Kasumi-1 (cell line): ENCODE data around the gene MLF2.
A peak's percentile ranks its signal among the peaks of the same experiment; 100 is the strongest.
"Not testable (repeated sequence)": the region's sequence is repeated elsewhere in the genome, so short reads cannot be mapped to it uniquely, and the experiment has no call there.

Experiments used
- DNase-seq, 2 experiments: peaks; one replicate each; lab custom pipeline; 2025; lab: John Stamatoyannopoulos, UW

Gene MLF2

DNA sequence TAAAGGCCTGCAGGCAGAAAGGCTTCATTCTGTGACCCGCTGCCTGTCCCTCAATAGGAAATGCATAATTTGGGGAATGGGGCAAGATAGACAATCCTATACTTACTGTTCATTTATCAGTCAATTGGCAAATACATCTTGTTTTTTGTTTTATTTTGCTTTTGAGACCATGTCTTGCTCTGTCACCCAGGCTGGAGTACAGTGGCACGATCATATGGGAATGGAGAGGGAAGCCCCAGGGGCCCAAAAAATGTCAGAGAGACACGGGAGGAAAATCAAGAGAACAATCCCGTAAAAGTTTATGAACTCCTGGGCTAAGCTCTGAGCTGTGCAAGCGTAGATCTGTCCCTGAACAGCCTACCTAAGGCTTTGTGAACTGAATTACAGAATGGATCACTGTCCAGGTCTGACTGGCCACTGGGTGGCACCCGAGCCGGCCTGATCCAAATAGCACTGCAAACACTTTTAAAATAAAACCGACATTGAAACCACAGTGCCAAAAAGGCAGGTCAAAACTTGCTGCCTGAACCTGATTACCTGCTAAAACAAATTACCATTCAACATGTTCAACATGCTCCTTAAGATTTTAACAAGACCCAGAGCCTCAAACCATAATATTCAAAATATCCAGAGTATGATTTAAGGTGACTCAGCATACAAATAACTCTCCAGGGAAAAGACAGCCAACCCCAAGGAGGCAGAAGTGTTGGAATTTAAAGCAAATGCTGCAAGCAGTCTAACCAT, 17.3 kb downstream of the MLF2 start:
- peak in 1 of 2 experiments; percentile 8 for DNase-seq

DNA sequence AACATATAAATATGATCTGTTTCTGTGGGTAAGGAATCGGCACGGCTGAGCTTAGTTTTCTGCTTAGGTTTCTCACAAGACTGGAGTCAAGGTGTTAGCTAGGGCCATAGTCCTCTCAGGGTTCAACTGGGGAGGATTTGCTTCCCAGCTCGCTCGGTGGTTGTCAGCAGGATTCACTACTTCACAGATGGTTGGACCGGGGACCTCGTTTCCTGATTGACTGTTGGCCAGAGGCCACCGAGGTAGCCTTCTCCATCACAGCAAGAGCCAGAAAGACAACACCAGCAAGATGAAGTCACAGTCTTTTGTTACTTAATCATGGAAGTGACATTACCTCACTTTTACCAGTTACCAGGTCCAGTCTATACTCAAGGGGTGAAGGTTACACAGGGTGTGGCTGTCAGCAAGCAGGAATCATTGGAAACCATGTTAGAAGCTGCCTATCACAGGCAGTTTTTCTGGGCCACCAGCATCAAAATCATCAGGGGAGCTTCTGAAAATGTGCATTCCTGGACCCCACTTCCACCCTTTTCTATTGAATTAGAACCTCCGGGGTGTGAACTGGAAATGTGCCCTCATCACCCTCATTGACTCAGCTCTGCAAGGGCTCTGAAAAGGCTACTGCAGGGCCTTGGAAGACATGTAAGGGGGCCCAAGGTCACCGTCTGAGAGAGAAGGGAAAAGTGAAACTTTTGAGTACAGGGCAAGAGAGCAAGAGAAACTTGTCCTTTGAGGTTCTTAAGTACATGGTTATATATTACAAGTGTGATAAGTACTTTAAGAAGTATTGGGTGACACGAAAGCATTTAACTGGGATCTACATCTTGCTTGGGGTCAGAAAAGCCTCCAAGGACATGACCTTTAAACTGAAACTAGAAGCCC, 18.2 kb downstream of the MLF2 start:
- DNase-seq = no peak

DNA sequence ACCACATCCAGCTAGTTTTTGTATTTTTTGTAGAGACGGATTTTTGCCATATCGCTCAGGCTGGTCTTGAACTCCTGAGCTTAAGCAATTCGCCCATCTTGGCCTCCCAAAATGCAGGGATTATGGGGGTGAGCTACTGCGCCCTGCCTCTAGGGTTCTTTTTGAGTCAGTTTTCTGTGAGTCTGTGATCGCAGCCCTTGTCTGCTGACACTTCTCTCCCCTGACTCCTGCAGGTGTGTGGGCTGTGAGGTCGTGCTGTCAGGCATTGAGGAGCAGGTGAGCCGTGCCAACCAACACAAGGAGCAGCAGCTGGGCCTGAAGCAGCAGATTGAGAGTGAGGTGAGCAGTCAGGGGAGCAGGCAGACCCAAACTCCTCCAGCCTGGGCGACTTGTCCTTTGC, 22.8 kb downstream of the MLF2 start:
- no peak for DNase-seq

DNA sequence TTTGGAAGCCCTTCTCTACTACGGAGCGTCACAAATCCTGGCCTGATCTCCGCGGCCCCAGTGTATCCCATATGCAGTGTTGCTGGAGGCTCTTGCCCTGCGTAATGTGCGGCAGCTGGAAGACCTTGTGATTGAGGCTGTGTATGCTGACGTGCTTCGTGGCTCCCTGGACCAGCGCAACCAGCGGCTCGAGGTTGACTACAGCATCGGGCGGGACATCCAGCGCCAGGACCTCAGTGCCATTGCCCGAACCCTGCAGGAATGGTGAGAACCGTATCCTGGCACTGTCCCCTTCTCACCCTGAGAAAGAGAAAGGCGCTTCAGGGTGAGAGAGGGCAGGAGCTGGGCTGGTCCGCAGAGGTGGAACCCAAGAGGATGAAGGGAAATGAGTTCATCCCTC, 23.8 kb downstream of the MLF2 start:
- DNase-seq = no peak

DNA sequence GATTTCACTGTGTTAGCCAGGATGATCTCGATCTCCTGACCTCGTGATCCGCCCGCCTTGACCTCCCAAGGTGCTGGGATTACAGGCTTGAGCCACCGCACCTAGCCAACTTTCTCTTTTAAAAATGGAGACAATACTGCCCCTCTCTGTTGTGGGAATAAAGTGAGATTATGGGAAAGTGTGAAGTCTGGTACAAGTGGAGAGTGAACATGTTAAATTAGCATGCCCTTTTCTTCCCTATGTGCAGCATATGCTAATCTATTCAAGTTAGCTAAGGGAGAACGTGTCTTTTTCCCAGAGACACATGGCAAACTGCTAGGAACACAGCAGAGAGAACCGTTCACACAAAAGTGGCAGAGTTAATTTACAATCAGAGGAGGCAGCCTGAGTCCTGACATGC, 27.6 kb downstream of the MLF2 start:
- DNase-seq = no peak

DNA sequence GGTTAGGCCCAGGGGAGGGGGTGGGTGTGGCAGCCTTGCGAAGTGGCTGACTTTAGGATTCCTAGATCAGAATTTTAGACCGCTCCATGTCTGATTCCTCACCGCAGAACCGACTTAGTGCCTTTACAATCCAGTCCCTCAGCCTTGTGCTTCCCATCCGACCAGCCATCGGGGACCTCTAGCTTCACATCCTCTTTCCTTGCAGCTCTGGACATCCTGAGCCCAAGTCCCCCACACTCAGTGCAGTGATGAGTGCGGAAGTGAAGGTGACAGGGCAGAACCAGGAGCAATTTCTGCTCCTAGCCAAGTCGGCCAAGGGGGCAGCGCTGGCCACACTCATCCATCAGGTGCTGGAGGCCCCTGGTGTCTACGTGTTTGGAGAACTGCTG, 28.5 kb downstream of the MLF2 start:
- peak in 1 of 2 experiments; percentile 36 for DNase-seq

DNA sequence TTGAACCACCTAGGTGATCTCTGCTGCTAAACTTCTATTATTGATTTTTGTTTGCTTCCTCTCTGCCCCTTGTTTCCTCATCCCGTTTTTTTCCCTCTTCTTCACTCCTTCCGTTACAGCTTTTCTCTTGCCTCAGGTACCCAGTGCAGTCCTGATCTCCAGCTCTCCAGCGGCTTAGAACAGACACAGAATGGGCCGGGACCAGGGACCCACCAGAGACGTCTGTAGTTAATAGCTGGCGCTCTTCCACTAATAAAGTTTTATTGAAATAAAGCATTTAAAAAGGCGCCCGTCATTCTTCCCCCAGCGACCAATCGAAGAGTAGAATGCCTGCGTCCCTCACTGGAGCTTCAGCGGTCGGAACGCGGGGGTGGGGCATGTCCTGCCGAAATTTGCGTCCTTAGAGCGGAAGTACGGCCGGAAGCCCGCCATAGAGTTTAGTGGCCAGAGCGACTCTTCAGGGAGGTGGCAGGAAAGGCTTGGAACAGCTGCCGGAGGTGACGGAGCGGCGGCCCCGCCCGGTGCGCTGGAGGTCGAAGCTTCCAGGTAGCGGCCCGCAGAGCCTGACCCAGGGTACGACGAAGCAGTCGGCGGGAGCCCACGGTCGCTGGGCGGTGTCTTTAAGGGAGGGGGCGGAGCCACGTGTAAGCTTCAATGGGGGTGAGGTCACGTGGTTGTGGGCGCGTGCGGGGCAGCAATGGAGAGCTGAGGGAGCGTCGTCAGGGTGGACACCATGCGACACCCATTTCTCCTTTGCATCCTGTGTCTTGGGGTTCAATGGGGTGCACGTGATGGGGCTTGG, 29.1 kb downstream of the MLF2 start, which contains the start of gene COPS7A:
COPS7A (plus strand) TSS at position 440 of the 802 bp plus-strand sequence. CDS start 611 bp downstream, outside the sequence.
- peak; percentile 93 to 95 for DNase-seq

DNA sequence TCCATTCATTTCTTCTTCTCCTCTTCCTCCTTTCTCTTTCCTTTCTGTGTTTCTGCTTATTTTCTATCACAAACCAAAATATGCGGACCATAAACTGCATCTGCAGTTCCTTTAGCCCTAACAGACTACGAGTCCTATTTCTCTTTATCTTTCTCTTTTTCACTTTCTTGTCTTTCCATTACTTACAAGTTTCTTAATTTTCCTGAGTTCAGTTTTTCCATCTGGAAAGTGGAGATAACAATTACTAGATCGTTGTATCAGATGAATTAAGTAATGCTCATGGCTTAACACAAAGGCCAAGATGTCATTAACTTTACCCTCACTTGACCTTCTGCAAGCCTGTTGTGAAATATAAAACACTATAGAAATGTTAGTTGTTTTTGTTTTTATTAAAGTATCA, 30.1 kb downstream of the MLF2 start:
- no peak for DNase-seq

DNA sequence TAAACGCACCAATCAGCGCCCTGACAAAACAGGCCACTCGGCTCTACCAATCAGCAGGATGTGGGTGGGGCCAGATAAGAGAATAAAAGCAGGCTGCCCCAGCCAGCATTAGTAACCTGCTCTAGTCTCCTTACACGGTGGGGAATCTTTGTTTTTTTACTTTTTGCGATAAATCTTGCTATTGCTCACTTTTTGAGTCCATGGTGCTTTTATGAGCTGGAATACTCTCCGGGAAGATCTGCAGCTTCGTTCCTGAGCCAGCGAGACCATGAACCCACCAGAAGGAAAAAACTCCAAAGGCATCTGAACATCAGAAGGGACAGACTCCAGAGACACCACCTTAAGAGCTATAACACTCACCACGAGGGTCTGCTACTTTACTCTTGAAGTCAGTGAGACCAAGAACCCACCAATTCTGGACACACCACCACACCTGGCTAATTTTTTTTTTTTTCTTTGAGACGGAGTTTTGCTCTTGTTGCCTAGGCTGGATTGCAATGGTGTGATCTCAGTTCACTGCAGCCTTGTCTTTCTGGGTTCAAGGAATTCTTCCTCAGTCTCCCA, 36.0 kb downstream of the MLF2 start:
- no peak for DNase-seq

DNA sequence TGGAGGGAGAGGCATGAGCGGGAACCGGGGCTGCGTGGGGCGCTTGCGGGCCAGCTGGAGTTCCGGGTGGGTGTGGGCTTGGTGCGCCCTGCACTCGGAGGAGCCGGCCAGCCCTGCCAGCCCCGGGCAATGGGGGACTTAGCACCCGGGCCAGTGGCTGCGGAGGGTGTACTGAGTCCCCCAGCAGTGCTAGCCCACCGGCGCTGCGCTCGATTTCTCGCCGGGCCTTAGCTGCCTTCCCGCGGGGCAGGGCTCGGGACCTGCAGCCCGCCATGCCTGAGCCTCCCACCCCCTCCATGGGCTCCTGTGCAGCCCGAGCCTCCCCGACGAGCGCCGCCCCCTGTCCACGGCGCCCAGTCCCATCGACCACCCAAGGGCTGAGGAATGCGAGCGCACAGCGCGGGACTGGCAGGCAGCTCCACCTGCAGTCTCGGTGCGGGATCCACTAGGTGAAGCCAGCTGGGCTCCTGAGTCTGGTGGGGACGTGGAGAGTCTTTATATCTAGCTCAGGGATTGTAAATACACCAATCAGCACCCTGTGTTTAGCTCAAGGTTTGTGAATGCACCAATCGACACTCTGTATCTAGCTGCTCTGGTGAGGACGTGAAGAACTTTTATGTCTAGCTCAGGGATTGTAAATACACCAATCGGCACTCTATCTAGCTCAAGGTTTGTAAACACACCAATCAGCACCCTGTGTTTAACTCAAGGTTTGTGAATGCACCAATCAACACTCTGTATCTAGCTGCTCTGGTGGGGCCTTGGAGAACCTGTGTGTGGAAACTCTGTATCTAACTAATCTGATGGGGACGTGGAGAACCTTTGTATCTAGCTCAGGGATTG, 36.7 kb downstream of the MLF2 start:
- not testable (repeated sequence) for DNase-seq

DNA sequence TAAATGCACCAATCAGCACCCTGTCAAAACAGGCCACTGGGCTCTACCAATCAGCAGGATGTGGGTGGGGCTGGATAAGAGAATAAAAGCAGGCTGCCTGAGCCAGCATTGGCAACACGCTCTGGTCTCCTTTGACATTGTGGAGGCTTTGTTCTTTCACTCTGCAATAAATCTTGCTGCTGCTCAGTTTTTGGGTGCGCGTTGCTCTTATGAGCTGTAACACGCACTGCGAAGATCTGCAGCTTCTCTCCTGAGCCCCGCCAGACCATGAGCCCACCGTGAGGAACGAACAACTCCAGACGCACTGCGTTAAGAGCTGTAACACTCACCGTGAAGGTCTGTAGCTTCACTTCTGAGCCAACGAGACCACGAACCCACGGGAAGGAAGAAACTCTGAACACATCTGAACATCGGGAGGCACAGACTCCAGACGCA, 44.0 kb downstream of the MLF2 start:
- no peak for DNase-seq

DNA sequence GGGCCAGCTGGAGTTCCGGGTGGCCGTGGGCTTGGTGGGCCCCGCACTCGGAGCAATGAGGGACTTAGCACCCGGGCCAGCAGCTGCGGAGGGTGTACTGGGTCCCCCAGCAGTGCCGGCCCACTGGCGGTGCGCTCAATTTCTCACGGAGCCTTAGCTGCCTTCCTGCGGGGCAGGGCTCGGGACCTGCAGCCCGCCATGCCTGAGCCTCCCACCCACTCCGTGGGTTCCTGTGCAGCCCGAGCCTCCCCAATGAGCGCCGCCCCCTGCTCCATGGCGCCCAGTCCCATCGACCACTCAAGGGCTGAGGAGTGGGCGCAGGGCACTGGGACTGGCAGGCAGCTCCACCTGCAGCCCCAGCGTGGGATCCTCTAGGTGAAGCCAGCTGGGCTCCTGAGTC, 44.6 kb downstream of the MLF2 start:
- not testable (repeated sequence) for DNase-seq

DNA sequence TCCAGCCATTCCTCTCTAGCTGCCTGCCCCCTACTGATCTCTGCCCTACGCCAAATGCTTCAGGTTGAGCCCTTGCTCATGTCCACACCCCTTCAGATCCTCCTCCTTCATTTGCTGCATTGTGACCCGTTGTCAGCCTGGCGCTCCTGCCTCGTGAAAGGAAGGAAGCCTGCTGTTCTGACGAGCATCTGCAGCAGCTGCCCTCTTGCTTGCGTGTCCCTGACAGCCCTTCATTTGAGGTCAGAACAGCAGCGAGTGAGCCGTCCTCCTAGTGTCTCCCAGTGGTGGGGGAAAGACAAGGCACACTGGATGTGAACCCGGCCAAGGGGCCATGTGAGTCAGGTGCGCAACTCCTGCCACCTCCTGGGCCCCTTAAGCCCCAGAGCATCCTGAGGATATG, 49.3 kb downstream of the MLF2 start:
- no peak for DNase-seq

DNA sequence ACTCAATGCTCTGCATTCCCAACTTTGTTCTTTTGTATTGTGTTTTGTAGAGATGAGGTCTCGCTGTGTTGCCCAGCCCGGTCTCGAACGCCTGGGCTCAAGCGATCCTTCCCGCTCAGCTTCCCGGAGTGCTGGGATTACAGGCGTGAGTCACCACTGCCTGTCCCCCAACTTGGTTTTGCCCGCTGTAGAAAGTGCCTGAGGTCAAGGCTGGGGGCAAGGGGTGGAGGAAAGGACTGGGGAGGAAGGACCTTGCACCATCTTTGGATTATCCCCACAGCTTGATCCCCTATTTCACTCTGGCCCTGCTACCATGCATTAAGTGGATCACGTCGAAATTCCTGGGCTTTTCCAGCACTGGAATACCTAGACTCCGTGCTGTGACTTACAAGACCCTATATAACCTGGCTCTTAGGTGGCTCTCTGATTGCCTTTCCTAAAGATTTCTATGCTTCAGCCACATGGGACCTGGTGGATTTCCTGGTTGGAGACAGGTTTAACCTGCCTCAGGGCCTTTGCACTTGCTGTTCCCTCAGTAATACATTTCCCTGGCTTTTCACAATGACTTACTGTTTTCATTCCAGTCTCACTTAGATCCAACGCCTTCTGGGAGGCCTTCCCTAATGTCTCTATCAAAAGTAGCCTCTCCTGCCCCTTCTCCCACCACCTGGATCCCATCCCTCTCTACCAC, 51.7 kb downstream of the MLF2 start:
- no peak for DNase-seq

DNA sequence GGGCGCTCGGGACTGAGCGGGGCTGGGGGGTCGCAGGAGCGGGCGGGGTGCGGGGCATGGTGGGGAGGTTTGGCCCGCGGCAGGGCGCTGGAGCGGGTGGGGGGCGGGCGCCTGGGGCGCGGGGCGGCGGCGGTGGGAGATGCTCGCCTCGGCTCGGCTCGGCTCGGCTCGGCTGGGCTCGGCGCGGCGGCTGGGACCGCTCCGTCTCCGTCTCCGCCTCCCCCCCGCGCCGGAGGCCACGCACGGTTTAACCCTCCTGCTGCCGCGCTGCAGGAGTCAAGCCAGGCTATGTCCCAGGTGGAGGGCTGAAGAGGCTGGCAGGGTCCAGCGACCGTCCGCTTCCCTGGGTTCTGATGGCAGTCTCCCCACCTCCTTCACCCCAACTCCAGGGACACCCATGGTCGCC, 52.3 kb downstream of the MLF2 start, which contains the start of gene PIANP:
PIANP (minus strand) TSS at position 170 of the 406 bp plus-strand sequence. CDS start 2,754 bp downstream, outside the sequence.
- no peak for DNase-seq

DNA sequence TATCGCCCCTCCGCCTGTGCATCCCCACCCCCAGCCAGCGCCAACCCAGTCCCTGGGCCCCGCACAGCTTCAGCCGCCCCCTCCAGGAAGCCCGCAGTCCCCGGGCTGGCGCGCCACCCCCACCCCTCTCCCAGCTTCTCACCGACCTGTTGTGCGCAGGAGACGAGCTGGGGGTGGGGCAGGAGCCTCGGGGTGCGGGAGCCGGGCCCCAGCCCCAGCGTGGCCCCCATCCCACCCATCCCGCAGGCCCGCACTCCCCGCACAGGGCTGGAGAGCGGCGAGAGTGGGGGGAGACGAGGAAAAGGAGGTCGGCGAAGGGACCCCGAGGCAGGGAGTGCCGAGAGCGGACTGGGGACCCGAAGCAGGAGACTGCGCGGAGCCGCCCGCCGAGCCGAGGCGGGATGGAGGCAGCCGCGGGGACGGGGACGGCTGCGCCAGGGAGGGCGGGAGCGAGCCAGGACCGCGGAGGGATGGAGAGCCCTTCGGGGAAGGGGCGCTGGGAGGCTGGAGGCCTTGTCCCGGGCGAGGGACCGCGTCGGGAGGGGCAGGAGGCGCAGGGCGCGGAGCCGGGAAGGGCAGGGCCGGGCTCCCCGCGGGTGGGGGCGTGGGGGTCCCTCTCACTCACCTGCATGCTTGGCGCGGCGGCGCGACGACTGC, 52.8 kb downstream of the MLF2 start:
- DNase-seq = no peak

DNA sequence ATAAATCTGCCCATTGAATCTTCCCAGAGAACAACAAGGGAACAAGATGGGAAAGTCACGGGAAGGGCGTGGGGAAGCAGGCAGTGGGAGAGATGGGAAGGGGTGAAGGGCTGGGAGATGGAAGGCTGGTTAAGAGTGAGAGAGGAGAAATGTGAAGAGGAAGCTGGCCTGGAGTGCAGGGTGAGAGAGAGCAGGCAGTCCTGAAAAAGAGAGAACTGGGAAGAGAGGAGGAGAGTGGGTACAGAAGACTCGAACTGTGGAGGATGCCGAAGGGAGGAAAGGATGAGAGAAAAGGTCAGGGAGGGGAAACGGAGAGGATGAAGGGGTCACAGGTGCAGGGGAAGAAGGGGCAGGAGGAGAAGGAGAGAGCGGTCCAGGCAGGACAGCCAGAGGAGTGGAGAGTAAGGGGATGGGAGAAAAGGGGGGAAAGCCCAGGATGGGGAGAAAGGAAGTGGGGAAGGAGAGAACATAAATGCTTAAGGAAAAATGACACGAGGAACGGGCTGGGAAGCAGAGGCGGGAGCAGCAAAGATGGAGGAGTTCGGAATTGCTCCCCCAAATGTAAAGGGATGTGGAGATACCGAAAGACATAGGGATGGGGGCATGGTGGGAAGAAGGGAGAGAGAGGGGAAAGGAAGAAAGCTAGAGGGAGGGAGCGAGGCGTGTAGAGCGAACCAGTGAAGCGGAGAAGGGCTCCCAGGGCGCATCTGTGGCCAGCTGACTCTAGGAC, 53.5 kb downstream of the MLF2 start:
- DNase-seq = no peak

DNA sequence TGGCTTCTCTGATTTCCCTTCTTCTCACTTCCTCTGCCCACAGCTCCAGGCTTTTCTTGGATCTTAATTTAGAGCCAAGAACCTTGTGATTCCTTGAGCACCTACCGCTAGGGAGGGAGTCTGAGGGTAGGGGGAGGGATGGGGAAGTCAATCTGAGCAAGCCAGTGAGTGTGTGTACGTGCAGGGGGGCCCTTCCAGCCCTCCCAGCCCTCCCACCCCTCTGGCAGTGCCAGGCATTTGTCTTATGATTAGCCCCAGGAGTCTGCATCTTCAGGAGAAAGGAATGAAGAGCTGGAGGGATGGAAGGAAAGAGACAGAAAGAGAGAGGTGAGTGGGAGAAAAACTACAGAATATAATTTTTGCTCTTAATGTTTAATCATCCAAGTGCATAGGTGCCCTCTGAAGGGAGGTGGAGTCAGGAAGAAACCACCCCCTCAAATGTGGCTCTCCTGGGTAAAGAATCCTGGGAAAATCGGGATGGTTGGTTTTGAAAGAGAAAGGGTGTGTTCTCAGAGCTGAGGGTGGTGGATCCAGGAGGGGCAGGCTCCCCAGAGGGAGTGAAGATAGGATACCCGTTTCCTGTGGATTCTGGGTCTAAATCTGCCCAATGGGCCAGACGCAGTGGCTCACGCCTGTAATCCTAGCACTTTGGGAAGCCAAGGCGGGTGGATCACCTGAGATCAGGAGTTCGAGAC, 54.4 kb downstream of the MLF2 start:
- no peak for DNase-seq
